Neural progenitor cell (in vitro differentiated cells): ENCODE data around the gene MAP3K3. TPM values are rescaled to one million over a fixed set of nuclear protein-coding genes. Genes with fewer than 3 reads are reported as not detected.

Experiments used
- DNase-seq: peaks from one replicate; pipeline ENCODE4 v3.0.0-alpha.2; 2016; ENCODE audit warnings: low spot score
- H2AFZ ChIP-seq: fragments of 200-600 bp; sonication (generic); replicated peaks from 2 replicates; pipeline ENCODE4 v1.6.1; 2016; ENCODE audit warnings: antibody characterized with exemption
- H3F3A ChIP-seq: fragments of 200-600 bp; sonication (generic); 2 replicates; pipeline ENCODE4 v1.6.1; 2016; ENCODE audit warnings: antibody characterized with exemption, low read depth
- H3K27ac ChIP-seq: fragments of 200-600 bp; sonication (generic); 2 replicates; pipeline ENCODE4 v1.5.1; 2016; ENCODE audit warnings: mild to moderate bottlenecking
- H3K27me3 ChIP-seq: fragments of 200-600 bp; sonication (generic); 2 replicates; pipeline ENCODE4 v1.6.1; 2016; ENCODE audit warnings: mild to moderate bottlenecking, moderate library complexity
- H3K36me3 ChIP-seq: fragments of 200-600 bp; sonication (generic); 2 replicates; pipeline ENCODE4 v1.5.1; 2016
- H3K4me1 ChIP-seq: fragments of 200-600 bp; sonication (generic); 2 replicates; pipeline ENCODE4 v1.6.1; 2016; ENCODE audit warnings: mixed run types
- H3K4me2 ChIP-seq: fragments of 200-600 bp; sonication (generic); 2 replicates; pipeline ENCODE4 v1.6.1; 2016
- H3K4me3 ChIP-seq: fragments of 200-600 bp; sonication (generic); 2 replicates; pipeline ENCODE4 v1.5.1; 2016
- H3K79me2 ChIP-seq: fragments of 200-600 bp; sonication (generic); 2 replicates; pipeline ENCODE4 v1.6.1; 2016; ENCODE audit warnings: low read depth
- H3K9ac ChIP-seq: fragments of 200-600 bp; sonication (generic); 2 replicates; pipeline ENCODE4 v1.6.1; 2016
- H3K9me3 ChIP-seq: fragments of 200-600 bp; sonication (generic); 2 replicates; pipeline ENCODE4 v1.5.1; 2016; ENCODE audit warnings: low read depth
- H4K20me1 ChIP-seq: fragments of 200-600 bp; sonication (generic); 2 replicates; pipeline ENCODE4 v1.6.1; 2016; ENCODE audit warnings: low read depth
- H3K27ac Mint-ChIP-seq: 3 replicates; pipeline ENCODE4 v1.8.0; 2021; ENCODE audit warnings: mixed read lengths
- H3K27me3 Mint-ChIP-seq: 2 replicates; pipeline ENCODE4 v1.8.0; 2022; ENCODE audit warnings: low read depth, mild to moderate bottlenecking, inconsistent platforms, moderate library complexity, mixed read lengths; ENCODE audit not compliant: insufficient read depth
- H3K36me3 Mint-ChIP-seq: 3 replicates; pipeline ENCODE4 v1.8.0; 2021; ENCODE audit warnings: mixed read lengths
- H3K4me1 Mint-ChIP-seq: 3 replicates; pipeline ENCODE4 v1.8.0; 2021; ENCODE audit warnings: mixed read lengths
- H3K4me3 Mint-ChIP-seq: 3 replicates; pipeline ENCODE4 v1.8.0; 2021; ENCODE audit warnings: mild to moderate bottlenecking, moderate library complexity, mixed read lengths
- H3K9me3 Mint-ChIP-seq: 3 replicates; pipeline ENCODE4 v1.8.0; 2020; ENCODE audit warnings: mixed read lengths
- CTCF ChIP-seq: fragments of 200-600 bp; sonication (generic); IDR thresholded peaks from 2 replicates; pipeline ENCODE4 v1.5.1; 2017; ENCODE audit warnings: antibody characterized with exemption, mild to moderate bottlenecking
- EZH2 ChIP-seq: fragments of 200-600 bp; sonication (generic); IDR thresholded peaks from 2 replicates; pipeline ENCODE4 v1.6.1; 2017; ENCODE audit warnings: antibody characterized with exemption, mild to moderate bottlenecking, moderate library complexity
- EZH2phosphoT487 ChIP-seq: fragments of 200-600 bp; sonication (generic); IDR thresholded peaks from 2 replicates; pipeline ENCODE4 v1.6.1; 2017; ENCODE audit warnings: antibody characterized with exemption
- total RNA-seq: library from RNA; depleted of rRNA; stranded (reverse); fragments of >200 nt; gene quantifications from 2 replicates; pipeline ENCODE4 v1.2.3, GENCODE V29; 2015; ENCODE audit warnings: low replicate concordance

The MAP3K3 gene
- total RNA-seq, 1 donor from 2014 or later = 21.6 TPM

GRCh38 chr17:63635290-63635689 lies 13.1 kb downstream of the MAP3K3 start:
- no peak for TF ChIP-seq EZH2phosphoT487
- TF ChIP-seq CTCF = no peak
- no peak for TF ChIP-seq EZH2
- Histone ChIP-seq H3K4me3 (no peak overlapping the region), H3K9me3 (no peaks in the 10 kb centered on the region), H3K27ac (no peak overlapping the region), H3F3A (peaks cover 29% of the 10 kb centered on the region), H3K9ac (no peak overlapping the region), H3K4me1 (peaks cover 28% of the 10 kb centered on the region), H4K20me1 (peaks cover 18% of the 10 kb centered on the region), H3K27me3 (no peaks in the 10 kb centered on the region), H3K79me2 (peaks cover 12% of the 10 kb centered on the region), H3K36me3 (no peaks in the 10 kb centered on the region), H2AFZ (no peak overlapping the region), H3K4me2 (no peak overlapping the region)
- Mint-ChIP-seq H3K4me1 (peaks cover 20% of the 10 kb centered on the region), H3K27ac (no peak overlapping the region), H3K9me3 (no peaks in the 10 kb centered on the region), H3K36me3 (peaks cover 9% of the 10 kb centered on the region), H3K27me3 (peaks cover 2% of the 10 kb centered on the region), H3K4me3 (no peak overlapping the region)
- no peak for DNase-seq

GRCh38 chr17:63635787-63636186 lies 13.6 kb downstream of the MAP3K3 start:
- Histone ChIP-seq H3K4me2 (no peak overlapping the region), H3K4me1 (peaks cover 28% of the 10 kb centered on the region), H3K79me2 (peaks cover 11% of the 10 kb centered on the region), H3K27me3 (no peaks in the 10 kb centered on the region), H3K36me3 (no peaks in the 10 kb centered on the region), H3K9me3 (no peaks in the 10 kb centered on the region), H3K27ac (no peak overlapping the region), H3K9ac (no peak overlapping the region), H4K20me1 (peaks cover 13% of the 10 kb centered on the region), H3K4me3 (no peak overlapping the region), H2AFZ (no peak overlapping the region), H3F3A (peaks cover 27% of the 10 kb centered on the region)
- H3K27ac Mint-ChIP-seq = no peak overlapping the region
- no peak overlapping the region for H3K4me3 Mint-ChIP-seq
- peaks cover 9% of the 10 kb centered on the region for H3K36me3 Mint-ChIP-seq
- DNase-seq = no peak
- TF ChIP-seq CTCF (no peak), EZH2phosphoT487 (no peak), EZH2 (no peak)
- H3K9me3 Mint-ChIP-seq = no peaks in the 10 kb centered on the region
- H3K4me1 Mint-ChIP-seq = peaks cover 20% of the 10 kb centered on the region
- peaks cover 2% of the 10 kb centered on the region for H3K27me3 Mint-ChIP-seq

GRCh38 chr17:63639125-63639524 lies 16.9 kb downstream of the MAP3K3 start:
- Histone ChIP-seq H3K4me3 (no peak overlapping the region), H3K4me2 (no peak overlapping the region), H3K79me2 (no peaks in the 10 kb centered on the region), H3F3A (peaks cover 5% of the 10 kb centered on the region), H4K20me1 (peaks cover 3% of the 10 kb centered on the region), H3K9ac (no peak overlapping the region), H3K4me1 (peaks cover 8% of the 10 kb centered on the region), H3K9me3 (no peaks in the 10 kb centered on the region), H3K36me3 (no peaks in the 10 kb centered on the region), H3K27ac (no peak overlapping the region), H2AFZ (no peak overlapping the region), H3K27me3 (no peaks in the 10 kb centered on the region)
- Mint-ChIP-seq H3K9me3 (no peaks in the 10 kb centered on the region), H3K27me3 (peaks cover 2% of the 10 kb centered on the region), H3K36me3 (peaks cover 5% of the 10 kb centered on the region), H3K4me3 (no peak overlapping the region), H3K4me1 (peaks cover 3% of the 10 kb centered on the region), H3K27ac (no peak overlapping the region)
- TF ChIP-seq EZH2phosphoT487 (no peak), CTCF (no peak), EZH2 (no peak)
- no peak for DNase-seq
